HEK293 (cell line): ENCODE measurements around the gene NUP62.

Experiments used
- CTCF ChIA-PET: fragments of 350-600 bp; formaldehyde crosslinking; extraction: SDS; loops from one replicate; lab custom pipeline; 2021; ENCODE audit warnings: antibody characterized with exemption; lab: Yijun Ruan, JAX
- POLR2A ChIA-PET: fragments of 300-600 bp; formaldehyde crosslinking; extraction: SDS; loops from one replicate; lab custom pipeline; 2020; ENCODE audit warnings: antibody characterized with exemption, inconsistent platforms; lab: Yijun Ruan, JAX
- H3K27ac ChIP-seq: fragments of 200-500 bp; sonication (Bioruptor generic); 2 replicates; pipeline ENCODE4 v1.5.1; 2014; ENCODE audit warnings: low read depth, low read length, control low read depth, inconsistent platforms; ENCODE audit errors: extremely low read depth
- H3K36me3 ChIP-seq, 2 experiments: fragments of 200-500 bp in 1 of 2; sonication (Bioruptor generic) in 1 of 2; 1 replicate in 1 of 2; 2 replicates in 1 of 2; pipeline ENCODE4 v1.5.1; 2014 to 2017; ENCODE audit warnings: inconsistent platforms in 2 of 2, low read length in 2 of 2; ENCODE audit not compliant: control insufficient read depth in 2 of 2, insufficient read depth in 1 of 2
- H3K4me1 ChIP-seq: fragments of 200-500 bp; sonication (Bioruptor generic); 2 replicates; pipeline ENCODE4 v1.5.1; 2014; ENCODE audit warnings: mild to moderate bottlenecking, low read length, inconsistent platforms; ENCODE audit not compliant: control insufficient read depth, insufficient read depth
- H3K4me3 ChIP-seq: 2 replicates; pipeline ENCODE4 v1.5.1; 2011; ENCODE audit warnings: low read depth, mild to moderate bottlenecking, control low read depth, low read length, moderate library complexity
- H3K9me3 ChIP-seq: fragments of 200-500 bp; sonication (Bioruptor generic); 2 replicates; pipeline ENCODE4 v1.5.1; 2014; ENCODE audit warnings: low read depth, low read length, inconsistent platforms; ENCODE audit not compliant: control insufficient read depth, insufficient read depth
- EGR2 ChIP-seq: fragments of 450-650 bp; formaldehyde crosslinking; IDR thresholded peaks from 2 replicates; pipeline ENCODE4 v1.5.1; 2016; ENCODE audit warnings: low read depth, missing biosample characterization, missing genetic modification characterization
- GLIS1 ChIP-seq: fragments of 450-650 bp; formaldehyde crosslinking; IDR thresholded peaks from 2 replicates; pipeline ENCODE4 v1.5.1; 2016; ENCODE audit warnings: missing biosample characterization, missing genetic modification characterization
- GLIS2 ChIP-seq: fragments of 450-650 bp; formaldehyde crosslinking; IDR thresholded peaks from 2 replicates; pipeline ENCODE4 v1.5.1; 2016; ENCODE audit warnings: missing biosample characterization, missing genetic modification characterization
- KLF1 ChIP-seq: fragments of 450-650 bp; formaldehyde crosslinking; IDR thresholded peaks from 2 replicates; pipeline ENCODE4 v1.5.1; 2016; ENCODE audit warnings: missing biosample characterization, missing genetic modification characterization
- SCRT1 ChIP-seq: fragments of 450-650 bp; formaldehyde crosslinking; IDR thresholded peaks from 2 replicates; pipeline ENCODE4 v1.5.1; 2016; ENCODE audit warnings: missing biosample characterization, missing genetic modification characterization, borderline replicate concordance
- SCRT2 ChIP-seq: fragments of 450-650 bp; formaldehyde crosslinking; IDR thresholded peaks from 2 replicates; pipeline ENCODE4 v1.5.1; 2016; ENCODE audit warnings: missing biosample characterization, missing genetic modification characterization
- YY2 ChIP-seq: fragments of 450-650 bp; formaldehyde crosslinking; IDR thresholded peaks from 2 replicates; pipeline ENCODE4 v1.5.1; 2016; ENCODE audit warnings: missing biosample characterization, missing genetic modification characterization
- ZFP69B ChIP-seq: fragments of 450-650 bp; formaldehyde crosslinking; IDR thresholded peaks from 2 replicates; pipeline ENCODE4 v1.5.1; 2016; ENCODE audit warnings: missing biosample characterization, missing genetic modification characterization
- ZNF10 ChIP-seq: fragments of 450-650 bp; formaldehyde crosslinking; IDR thresholded peaks from 2 replicates; pipeline ENCODE4 v1.5.1; 2017; ENCODE audit warnings: missing biosample characterization, missing genetic modification characterization
- ZNF138 ChIP-seq: fragments of 450-650 bp; formaldehyde crosslinking; IDR thresholded peaks from 2 replicates; pipeline ENCODE4 v1.5.1; 2016; ENCODE audit warnings: missing biosample characterization, missing genetic modification characterization, borderline replicate concordance
- ZNF24 ChIP-seq: fragments of 450-650 bp; formaldehyde crosslinking; IDR thresholded peaks from 2 replicates; pipeline ENCODE4 v1.5.1; 2016; ENCODE audit warnings: missing biosample characterization, missing genetic modification characterization
- ZNF354C ChIP-seq: fragments of 450-650 bp; formaldehyde crosslinking; IDR thresholded peaks from 2 replicates; pipeline ENCODE4 v1.5.1; 2016; ENCODE audit warnings: missing biosample characterization, missing genetic modification characterization, low read depth, borderline replicate concordance
- ZNF362 ChIP-seq: fragments of 450-650 bp; formaldehyde crosslinking; IDR thresholded peaks from 2 replicates; pipeline ENCODE4 v1.5.1; 2016; ENCODE audit warnings: missing biosample characterization, missing genetic modification characterization
- ZNF449 ChIP-seq: fragments of 450-650 bp; formaldehyde crosslinking; IDR thresholded peaks from 2 replicates; pipeline ENCODE4 v1.5.1; 2017; ENCODE audit warnings: missing biosample characterization, mild to moderate bottlenecking, missing genetic modification characterization, moderate library complexity
- ZNF555 ChIP-seq: fragments of 450-650 bp; formaldehyde crosslinking; conservative IDR thresholded peaks from 2 replicates; pipeline ENCODE4 v1.5.1; 2017; ENCODE audit warnings: missing biosample characterization, mild to moderate bottlenecking, missing genetic modification characterization, inconsistent platforms
- ZNF664 ChIP-seq: fragments of 450-650 bp; formaldehyde crosslinking; IDR thresholded peaks from 2 replicates; pipeline ENCODE4 v1.5.1; 2016; ENCODE audit warnings: missing biosample characterization, missing genetic modification characterization
- ZNF692 ChIP-seq: fragments of 450-650 bp; formaldehyde crosslinking; IDR thresholded peaks from 2 replicates; pipeline ENCODE4 v1.5.1; 2016; ENCODE audit warnings: missing biosample characterization, missing genetic modification characterization
- ZNF76 ChIP-seq: fragments of 450-650 bp; formaldehyde crosslinking; IDR thresholded peaks from 2 replicates; pipeline ENCODE4; 2016; ENCODE audit warnings: low read depth, missing biosample characterization, missing genetic modification characterization, borderline replicate concordance
- ZSCAN4 ChIP-seq: fragments of 450-650 bp; formaldehyde crosslinking; IDR thresholded peaks from 2 replicates; pipeline ENCODE4 v1.5.1; 2017; ENCODE audit warnings: missing biosample characterization, missing genetic modification characterization
- TF ChIP-seq, protein P1 (sequence below): fragments of 450-650 bp; formaldehyde crosslinking; IDR thresholded peaks from 2 replicates; pipeline ENCODE4 v1.5.0; 2017; ENCODE audit warnings: missing biosample characterization, missing genetic modification characterization, borderline replicate concordance
- TF ChIP-seq, protein P2 (sequence below): fragments of 450-650 bp; formaldehyde crosslinking; IDR thresholded peaks from 2 replicates; pipeline ENCODE4 v1.5.1; 2016; ENCODE audit warnings: missing biosample characterization, missing genetic modification characterization
- TF ChIP-seq, protein P3 (sequence below): fragments of 450-650 bp; formaldehyde crosslinking; IDR thresholded peaks from 2 replicates; pipeline ENCODE4 v1.5.1; 2016; ENCODE audit warnings: missing biosample characterization, missing genetic modification characterization

Gene NUP62

DNA sequence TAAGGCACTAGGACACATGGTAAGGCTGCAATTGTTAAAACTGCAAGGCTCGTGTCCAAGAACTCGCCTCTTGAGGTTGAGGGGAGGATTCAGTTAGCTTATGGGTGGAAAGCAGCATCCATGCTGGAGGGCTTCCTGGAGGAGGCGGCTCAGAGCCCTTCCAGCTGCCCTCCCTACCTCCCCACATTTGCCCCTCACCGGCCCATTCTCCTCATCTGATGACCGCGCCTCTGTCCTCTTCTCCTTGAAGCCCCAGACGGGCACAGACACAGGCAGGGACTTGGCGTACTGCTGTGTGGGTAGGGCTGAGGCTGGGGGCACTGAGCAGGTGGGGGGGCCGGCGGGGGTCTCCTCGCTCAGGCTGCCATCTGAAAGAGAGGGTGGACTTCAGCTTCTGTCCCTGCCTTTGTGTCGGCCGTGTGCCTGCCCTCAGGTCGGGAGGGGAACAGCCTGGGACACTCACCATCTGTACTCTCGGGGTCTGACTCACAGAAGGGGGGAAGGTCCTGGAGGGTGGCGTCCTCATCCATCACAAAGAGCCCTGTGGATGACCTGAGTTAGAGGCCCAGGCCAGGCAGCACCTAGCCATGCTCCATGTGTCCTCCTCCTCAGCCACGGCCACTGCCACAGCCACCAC, 57.8 kb downstream of the NUP62 start:
- peaks cover 0 to 25% of the 10 kb centered on the region in 2 experiments; a peak in 1 of 3 replicates for H3K36me3 ChIP-seq
- H3K4me3 ChIP-seq, result no peak overlapping the region
- peaks cover 20% of the 10 kb centered on the region for H3K4me1 ChIP-seq
- ChIA-PET POLR2A (no interaction called here), CTCF (interaction anchor here (0.6 kb wide), 2 partner anchors 11 to 69 kb away, joined by 3 read pairs; no protein-coding TSS in a partner anchor)
- H3K9me3 ChIP-seq, result no peaks in the 10 kb centered on the region
- TF ChIP-seq YY2 (tag by site-specific recombination) (no peak), GLIS2 (tag by site-specific recombination) (0 out of 2 replicates have a peak, but pooled peaks have one; percentile 15)
- H3K27ac ChIP-seq, result no peak overlapping the region

DNA sequence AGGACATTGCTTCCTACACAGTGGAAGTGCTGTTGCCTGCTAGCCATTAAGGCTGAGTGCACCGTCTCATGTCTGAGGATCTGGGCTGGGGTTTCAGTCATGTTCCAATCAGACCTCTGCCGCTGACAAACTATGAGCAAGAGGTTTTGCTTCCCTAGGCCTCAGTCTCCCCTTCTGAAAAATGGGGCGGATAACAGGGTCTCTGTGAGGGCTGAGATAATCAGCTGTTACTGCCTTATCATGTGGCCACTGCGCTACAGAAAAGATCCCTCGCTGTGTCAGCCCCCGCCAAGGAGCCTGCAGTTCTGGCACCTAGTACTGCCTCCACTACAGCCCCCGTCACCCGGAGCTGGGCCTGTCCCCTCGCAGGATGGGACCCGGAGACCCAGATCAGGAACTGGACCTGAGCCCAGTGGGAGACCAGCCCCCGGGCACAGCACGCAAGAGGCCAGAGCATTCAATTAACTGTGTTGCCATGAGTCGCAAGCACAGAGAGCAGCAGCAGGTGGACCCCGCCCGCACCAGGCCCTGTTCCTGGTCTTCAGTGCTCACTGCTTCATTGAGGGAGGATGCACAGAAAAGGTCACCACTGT, 58.9 kb downstream of the NUP62 start:
- H3K9me3 ChIP-seq, result no peaks in the 10 kb centered on the region
- ChIA-PET CTCF (no interaction called here), POLR2A (interaction anchor here (0.9 kb wide), 1 partner anchor 59 kb away, joined by 4 read pairs; the partner anchor contains the start of gene NUP62)
- peak overlapping the region; percentile 40 for H3K4me3 ChIP-seq
- H3K27ac ChIP-seq, result peak overlapping the region; percentile 92
- peaks cover 0 to 25% of the 10 kb centered on the region in 2 experiments; a peak in 2 of 3 replicates for H3K36me3 ChIP-seq
- H3K4me1 ChIP-seq, result peaks cover 27% of the 10 kb centered on the region
- TF ChIP-seq KLF1 (tag by site-specific recombination), result peak; percentile 32; the same call in 1 of the 2 replicates
- TF ChIP-seq EGR2 (tag by site-specific recombination), result no peak
- TF ChIP-seq, protein P1, sequence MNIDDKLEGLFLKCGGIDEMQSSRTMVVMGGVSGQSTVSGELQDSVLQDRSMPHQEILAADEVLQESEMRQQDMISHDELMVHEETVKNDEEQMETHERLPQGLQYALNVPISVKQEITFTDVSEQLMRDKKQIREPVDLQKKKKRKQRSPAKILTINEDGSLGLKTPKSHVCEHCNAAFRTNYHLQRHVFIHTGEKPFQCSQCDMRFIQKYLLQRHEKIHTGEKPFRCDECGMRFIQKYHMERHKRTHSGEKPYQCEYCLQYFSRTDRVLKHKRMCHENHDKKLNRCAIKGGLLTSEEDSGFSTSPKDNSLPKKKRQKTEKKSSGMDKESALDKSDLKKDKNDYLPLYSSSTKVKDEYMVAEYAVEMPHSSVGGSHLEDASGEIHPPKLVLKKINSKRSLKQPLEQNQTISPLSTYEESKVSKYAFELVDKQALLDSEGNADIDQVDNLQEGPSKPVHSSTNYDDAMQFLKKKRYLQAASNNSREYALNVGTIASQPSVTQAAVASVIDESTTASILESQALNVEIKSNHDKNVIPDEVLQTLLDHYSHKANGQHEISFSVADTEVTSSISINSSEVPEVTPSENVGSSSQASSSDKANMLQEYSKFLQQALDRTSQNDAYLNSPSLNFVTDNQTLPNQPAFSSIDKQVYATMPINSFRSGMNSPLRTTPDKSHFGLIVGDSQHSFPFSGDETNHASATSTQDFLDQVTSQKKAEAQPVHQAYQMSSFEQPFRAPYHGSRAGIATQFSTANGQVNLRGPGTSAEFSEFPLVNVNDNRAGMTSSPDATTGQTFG, result no peak
- TF ChIP-seq ZNF138 (tag by site-specific recombination), result no peak
- TF ChIP-seq ZNF76 (tag by site-specific recombination), result no peak
- TF ChIP-seq GLIS2 (tag by site-specific recombination), result no peak
- TF ChIP-seq ZNF555, result no peak
- no peak for TF ChIP-seq GLIS1 (tag by site-specific recombination)
- TF ChIP-seq ZNF692 (tag by site-specific recombination), result 0 out of 2 replicates have a peak, but pooled peaks have one; percentile 77
- peak; percentile 83 for TF ChIP-seq ZFP69B (tag by site-specific recombination)
- 0 out of 2 replicates have a peak, but pooled peaks have one; percentile 5 for TF ChIP-seq ZSCAN4 (tag by site-specific recombination)
- TF ChIP-seq ZNF24, result 0 out of 2 replicates have a peak, but pooled peaks have one; percentile 23
- no peak for TF ChIP-seq ZNF354C (tag by site-specific recombination)
- TF ChIP-seq, protein P2, sequence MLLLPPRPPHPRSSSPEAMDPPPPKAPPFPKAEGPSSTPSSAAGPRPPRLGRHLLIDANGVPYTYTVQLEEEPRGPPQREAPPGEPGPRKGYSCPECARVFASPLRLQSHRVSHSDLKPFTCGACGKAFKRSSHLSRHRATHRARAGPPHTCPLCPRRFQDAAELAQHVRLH (tag by site-specific recombination), result 0 out of 2 replicates have a peak, but pooled peaks have one; percentile 6
- TF ChIP-seq, protein P3, sequence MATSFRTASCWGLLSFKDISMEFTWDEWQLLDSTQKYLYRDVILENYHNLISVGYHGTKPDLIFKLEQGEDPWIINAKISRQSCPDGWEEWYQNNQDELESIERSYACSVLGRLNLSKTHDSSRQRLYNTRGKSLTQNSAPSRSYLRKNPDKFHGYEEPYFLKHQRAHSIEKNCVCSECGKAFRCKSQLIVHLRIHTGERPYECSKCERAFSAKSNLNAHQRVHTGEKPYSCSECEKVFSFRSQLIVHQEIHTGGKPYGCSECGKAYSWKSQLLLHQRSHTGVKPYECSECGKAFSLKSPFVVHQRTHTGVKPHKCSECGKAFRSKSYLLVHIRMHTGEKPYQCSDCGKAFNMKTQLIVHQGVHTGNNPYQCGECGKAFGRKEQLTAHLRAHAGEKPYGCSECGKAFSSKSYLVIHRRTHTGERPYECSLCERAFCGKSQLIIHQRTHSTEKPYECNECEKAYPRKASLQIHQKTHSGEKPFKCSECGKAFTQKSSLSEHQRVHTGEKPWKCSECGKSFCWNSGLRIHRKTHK (tag by site-specific recombination), result no peak
- TF ChIP-seq ZNF664 (tag by site-specific recombination), result no peak
- peak; percentile 30; the same call in 1 of the 2 replicates for TF ChIP-seq SCRT1
- TF ChIP-seq ZNF449 (tag by site-specific recombination), result no peak
- TF ChIP-seq ZNF362 (tag by site-specific recombination), result no peak
- TF ChIP-seq SCRT2 (tag by site-specific recombination), result peak; percentile 79
- TF ChIP-seq ZNF10 (tag by site-specific recombination), result no peak
